Activated naive CD8-positive, alpha-beta T cell treated with anti-CD3 and anti-CD28 coated beads, Interleukin-2, amount 50 U/mL, for 16 hours (primary cell): ENCODE measurements around the gene KRT38.

Experiments used
- DNase-seq: peaks from one replicate; pipeline ENCODE4 v3.0.0-alpha.2; 2020; ENCODE audit warnings: low read depth, low spot score

The KRT38 gene

GRCh38 chr17:41440531-41441033, at the start of gene KRT38:
KRT38 (minus strand) TSS chr17:41440983; CDS start chr17:41440921, 62 bp downstream.
- no peak for DNase-seq

- DNase-seq: no peak
Measured at GRCh38 chr17:41489531-41489930, 48.7 kb upstream of the KRT38 start, which contains the start of gene KRT36. KRT36 (minus strand) TSS chr17:41489910; CDS start chr17:41489864, 46 bp downstream.

- no peak for DNase-seq
Measured at GRCh38 chr17:41486809-41487530, 46.2 kb upstream of the KRT38 start.

- DNase-seq: no peak
Measured at GRCh38 chr17:41486316-41486715, 45.5 kb upstream of the KRT38 start.

GRCh38 chr17:41484920-41485904, 44.4 kb upstream of the KRT38 start:
- DNase-seq: no peak

- DNase-seq: no peak
Measured at GRCh38 chr17:41483991-41484826, 43.4 kb upstream of the KRT38 start.

GRCh38 chr17:41483531-41483930, 42.7 kb upstream of the KRT38 start:
- DNase-seq: no peak

- no peak for DNase-seq
Measured at GRCh38 chr17:41481036-41481435, 40.3 kb upstream of the KRT38 start, which contains the start of gene KRT35. KRT35 (minus strand) TSS chr17:41481151; CDS start chr17:41481097, 54 bp downstream.

GRCh38 chr17:41480581-41480980, 39.8 kb upstream of the KRT38 start:
- no peak for DNase-seq

- DNase-seq: no peak
Measured at GRCh38 chr17:41480136-41480535, 39.4 kb upstream of the KRT38 start.

- DNase-seq: no peak
Measured at GRCh38 chr17:41478237-41478636, 37.5 kb upstream of the KRT38 start.

- no peak for DNase-seq
Measured at GRCh38 chr17:41476866-41477815, 36.4 kb upstream of the KRT38 start.

- no peak for DNase-seq
Measured at GRCh38 chr17:41475421-41475820, 34.6 kb upstream of the KRT38 start.

- no peak for DNase-seq
Measured at GRCh38 chr17:41474863-41475262, 34.1 kb upstream of the KRT38 start.

GRCh38 chr17:41468346-41468745, 27.6 kb upstream of the KRT38 start:
- DNase-seq: no peak

- DNase-seq: no peak
Measured at GRCh38 chr17:41467561-41467960, 26.8 kb upstream of the KRT38 start.

- no peak for DNase-seq
Measured at GRCh38 chr17:41466988-41467387, 26.2 kb upstream of the KRT38 start, which contains the start of gene KRT32. KRT32 (minus strand) TSS chr17:41467386; CDS start chr17:41467325, 61 bp downstream.

GRCh38 chr17:41464682-41465081, 23.9 kb upstream of the KRT38 start:
- no peak for DNase-seq

- DNase-seq: no peak
Measured at GRCh38 chr17:41464173-41464572, 23.4 kb upstream of the KRT38 start.

- no peak for DNase-seq
Measured at GRCh38 chr17:41463746-41464145, 23.0 kb upstream of the KRT38 start.
